HG03025 (cell line): Measurements from ENCODE around the gene CCND3.
"Not testable (repeated sequence)": the region's sequence is repeated elsewhere in the genome, so short reads cannot be mapped to it uniquely, and the experiment has no call there.

Experiments used
- ATAC-seq: cut with Tn5 transposase; IDR thresholded peaks from one replicate; pipeline ENCODE4 v1.9.1; 2021; ENCODE audit warnings: mild to moderate bottlenecking, moderate library complexity; ENCODE audit not compliant: unreplicated experiment, low FRiP score

Gene CCND3

GRCh38 chr6:41954668-41955067 is 13.1 kb upstream of the CCND3 start:
- ATAC-seq: no peak

- ATAC-seq: no peak
These were observed 6.1 kb upstream of the CCND3 start for GRCh38 chr6:41947581-41948220.

- ATAC-seq: no peak
These were observed 1.8 kb upstream of the CCND3 start for GRCh38 chr6:41943456-41943855.

- ATAC-seq: not testable (repeated sequence)
These were observed 1.3 kb upstream of the CCND3 start for GRCh38 chr6:41942882-41943281.

- peak; percentile 2 for ATAC-seq
These were observed 651 bp upstream of the CCND3 start for GRCh38 chr6:41942067-41942851.

GRCh38 chr6:41940759-41941279 is 789 bp downstream of the CCND3 start:
- ATAC-seq: no peak

GRCh38 chr6:41939848-41940758 is 1.5 kb downstream of the CCND3 start:
- ATAC-seq: no peak

- ATAC-seq: no peak
These were observed 2.3 kb downstream of the CCND3 start for GRCh38 chr6:41939176-41939847.

- ATAC-seq: no peak
These were observed 2.9 kb downstream of the CCND3 start for GRCh38 chr6:41938590-41939175.

GRCh38 chr6:41937861-41938574 is 3.6 kb downstream of the CCND3 start:
- no peak for ATAC-seq

GRCh38 chr6:41937472-41937860 is 4.1 kb downstream of the CCND3 start:
- no peak for ATAC-seq

GRCh38 chr6:41936073-41936837 is 5.4 kb downstream of the CCND3 start:
- no peak for ATAC-seq

- ATAC-seq: no peak
These were observed 5.9 kb downstream of the CCND3 start for GRCh38 chr6:41935685-41936072.

- ATAC-seq: no peak
These were observed 6.4 kb downstream of the CCND3 start for GRCh38 chr6:41935193-41935574.

- ATAC-seq: no peak
These were observed 7.1 kb downstream of the CCND3 start for GRCh38 chr6:41934278-41935192.

- no peak for ATAC-seq
These were observed 9.2 kb downstream of the CCND3 start for GRCh38 chr6:41932378-41932777.

GRCh38 chr6:41931792-41932191 is 9.8 kb downstream of the CCND3 start:
- no peak for ATAC-seq

- no peak for ATAC-seq
These were observed 11.7 kb downstream of the CCND3 start for GRCh38 chr6:41929924-41930323.
